GM04504 (cell line): ENCODE data around the gene ZNF416.

Experiments
- DNase-seq: peaks from one replicate; pipeline ENCODE4 v3.0.0-alpha.2; 2012; ENCODE audit warnings: low read depth

ZNF416 gene

DNA sequence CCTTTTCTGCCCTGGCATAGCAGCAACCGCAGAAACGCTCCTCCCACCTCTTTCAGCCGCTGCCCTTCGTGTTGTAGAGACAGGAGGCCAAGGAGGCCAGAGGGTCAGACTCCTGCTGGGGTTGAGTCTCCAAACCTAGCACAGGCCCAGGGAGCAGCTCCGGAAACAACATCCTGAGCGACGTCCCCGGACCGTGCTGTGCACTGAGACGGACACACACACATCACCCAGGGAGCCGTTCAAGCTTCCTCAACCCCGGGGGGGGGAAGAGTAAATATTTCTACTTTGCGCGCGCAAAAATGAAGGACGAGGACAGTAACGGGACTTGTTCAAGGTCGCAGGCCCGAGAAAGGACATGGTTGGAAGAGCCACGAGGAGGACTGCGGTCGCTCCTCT, 19.7 kb downstream of the ZNF416 start:
- DNase-seq = no peak

- DNase-seq = no peak
These were observed 20.2 kb downstream of the ZNF416 start for GRCh38 chr19:57558525-57558924.

DNA sequence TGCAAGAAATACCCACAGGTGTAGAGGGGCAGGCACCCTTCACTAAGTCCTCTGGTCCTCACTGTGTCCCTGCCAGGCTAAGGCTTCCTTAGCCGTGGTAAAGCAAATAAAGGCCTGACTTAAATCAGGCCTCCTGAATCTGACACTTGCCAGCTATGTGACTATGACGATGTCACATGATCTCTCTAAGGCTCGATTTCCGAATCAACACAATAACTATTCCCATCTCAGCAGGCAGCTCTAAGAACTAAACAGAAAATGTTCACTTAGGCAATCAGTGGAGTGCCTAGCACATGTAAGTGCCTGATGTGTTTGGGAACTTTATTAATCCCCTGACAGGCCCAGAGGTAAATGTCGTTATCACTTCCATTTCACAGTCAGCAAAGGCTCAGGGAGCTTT, 21.1 kb downstream of the ZNF416 start:
- DNase-seq = no peak

- no peak for DNase-seq
These were observed 26.3 kb downstream of the ZNF416 start for GRCh38 chr19:57552432-57552831.

GRCh38 chr19:57546513-57546912, 32.2 kb downstream of the ZNF416 start:
- no peak for DNase-seq

DNA sequence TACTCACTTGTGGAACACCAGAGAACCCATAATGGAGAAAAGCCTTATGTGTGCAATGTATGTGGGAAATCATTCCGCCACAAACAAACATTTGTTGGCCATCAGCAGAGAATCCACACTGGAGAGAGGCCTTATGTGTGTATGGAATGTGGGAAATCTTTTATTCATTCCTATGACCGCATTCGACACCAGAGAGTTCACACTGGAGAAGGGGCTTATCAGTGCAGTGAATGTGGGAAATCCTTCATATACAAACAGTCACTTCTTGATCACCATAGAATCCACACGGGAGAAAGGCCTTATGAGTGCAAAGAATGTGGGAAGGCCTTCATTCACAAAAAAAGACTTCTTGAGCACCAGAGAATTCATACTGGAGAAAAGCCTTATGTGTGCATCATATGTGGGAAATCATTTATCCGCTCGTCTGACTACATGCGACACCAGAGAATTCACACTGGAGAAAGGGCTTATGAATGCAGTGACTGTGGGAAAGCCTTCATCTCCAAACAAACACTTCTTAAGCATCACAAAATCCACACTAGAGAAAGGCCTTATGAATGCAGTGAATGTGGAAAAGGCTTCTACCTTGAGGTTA, 40.7 kb downstream of the ZNF416 start:
- DNase-seq = no peak

DNA sequence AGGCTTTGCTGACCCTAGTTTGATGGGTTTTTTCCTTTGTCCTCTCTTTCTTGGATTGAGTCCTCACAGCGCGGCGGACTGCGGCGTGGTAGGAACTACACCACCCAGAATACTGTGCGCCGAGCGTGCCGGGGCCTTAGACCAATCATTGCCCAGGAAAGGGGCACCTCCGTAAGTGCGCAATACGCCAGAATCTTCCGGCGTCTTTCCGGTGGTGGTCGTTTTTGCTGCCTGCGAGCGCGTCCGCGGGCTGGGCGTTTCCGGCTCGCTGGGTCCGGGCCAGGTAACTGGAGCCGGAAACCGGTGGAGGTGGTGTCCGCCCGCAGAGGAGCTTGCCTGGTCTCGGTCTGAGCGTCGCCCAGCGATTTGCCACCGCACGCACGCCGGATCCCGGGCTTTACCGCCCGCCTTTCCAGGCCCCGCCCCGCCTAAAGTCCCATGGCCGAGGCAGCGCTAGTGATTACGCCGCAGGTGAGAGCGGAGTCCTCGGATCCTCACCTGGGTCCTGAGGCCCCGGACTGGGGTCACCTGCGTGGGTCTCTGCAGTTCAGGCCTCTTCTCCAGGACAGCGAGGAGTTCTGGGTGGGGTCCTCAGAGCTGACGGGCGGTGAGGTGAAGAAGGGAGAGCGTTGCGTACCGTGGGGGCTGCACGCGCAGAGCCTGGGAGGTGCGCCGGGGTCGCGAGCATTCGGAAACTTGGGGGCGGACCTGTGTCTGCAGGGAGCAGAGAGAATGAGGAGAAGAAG, 51.4 kb downstream of the ZNF416 start, which contains the start of gene ZNF549:
TSS of gene ZNF549 (plus strand) at position 221 of the 746 bp plus-strand sequence. CDS start at position 439, 218 bp downstream.
- peak; percentile 79 for DNase-seq
